Hematopoietic multipotent progenitor cell treated with erythropoietin and hydrocortisone succinate and interleukin-3 and kit ligand, for 6 days (in vitro differentiated cells): ENCODE results near the gene FNIP1.
A peak's percentile ranks its signal among the peaks of the same experiment; 100 is the strongest.
"Not testable (repeated sequence)": the region's sequence is repeated elsewhere in the genome, so short reads cannot be mapped to it uniquely, and the experiment has no call there.

ENCODE experiments used
- DNase-seq: peaks from one replicate; pipeline ENCODE4 v3.0.0-alpha.2; 2015

The FNIP1 gene

DNA sequence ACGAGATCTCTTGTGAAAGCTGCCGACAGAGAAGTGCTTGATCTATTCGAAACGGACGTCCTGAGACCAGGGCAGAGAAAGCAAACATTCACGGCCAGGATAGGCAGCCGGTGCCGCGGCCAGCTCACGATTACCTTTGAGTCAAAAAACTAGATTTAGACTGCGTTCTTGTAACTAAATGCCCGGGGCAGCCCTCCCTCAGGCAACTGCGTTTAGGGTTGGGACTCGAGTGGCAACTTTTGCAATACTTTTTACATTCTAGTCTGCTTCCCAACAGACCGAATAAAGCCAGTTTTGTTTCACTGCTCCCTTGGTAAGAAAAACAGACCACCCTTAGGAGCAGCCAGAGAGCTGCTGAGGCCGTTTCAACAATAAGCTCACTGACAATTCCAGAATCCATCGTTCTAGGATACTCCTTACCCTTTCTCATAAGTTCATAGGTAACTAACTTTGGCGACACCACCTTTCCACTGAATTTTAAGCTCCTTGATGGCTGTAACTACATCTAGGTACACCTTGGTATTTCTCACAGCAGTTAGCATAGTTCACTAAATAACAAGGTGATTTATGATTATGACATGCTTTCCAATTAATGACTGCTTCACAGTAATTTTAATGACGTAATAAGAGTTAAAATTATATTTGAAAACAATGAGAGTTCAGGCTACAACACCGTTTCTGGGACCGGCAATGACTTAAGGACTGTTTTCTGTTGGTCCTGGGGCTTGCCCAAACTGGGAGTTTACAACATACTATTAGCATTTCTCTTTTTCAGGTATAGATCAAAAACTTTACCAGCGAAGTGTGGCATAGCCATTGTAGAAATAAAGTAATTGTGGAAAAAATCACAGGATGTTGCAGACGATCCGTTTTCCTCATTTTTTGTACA lies 160.9 kb downstream of the FNIP1 start:
- DNase-seq = peak; percentile 57

GRCh38 chr5:131634996-131635683 lies 161.7 kb downstream of the FNIP1 start, which contains the start of gene RAPGEF6:
TSS of gene RAPGEF6 (minus strand) at chr5:131635229. CDS start at chr5:131635030, 199 bp downstream.
- DNase-seq = peak; percentile 100

GRCh38 chr5:131634666-131634995 lies 162.2 kb downstream of the FNIP1 start:
- peak; percentile 75 for DNase-seq

GRCh38 chr5:131634238-131634637 lies 162.6 kb downstream of the FNIP1 start:
- DNase-seq = no peak

DNA sequence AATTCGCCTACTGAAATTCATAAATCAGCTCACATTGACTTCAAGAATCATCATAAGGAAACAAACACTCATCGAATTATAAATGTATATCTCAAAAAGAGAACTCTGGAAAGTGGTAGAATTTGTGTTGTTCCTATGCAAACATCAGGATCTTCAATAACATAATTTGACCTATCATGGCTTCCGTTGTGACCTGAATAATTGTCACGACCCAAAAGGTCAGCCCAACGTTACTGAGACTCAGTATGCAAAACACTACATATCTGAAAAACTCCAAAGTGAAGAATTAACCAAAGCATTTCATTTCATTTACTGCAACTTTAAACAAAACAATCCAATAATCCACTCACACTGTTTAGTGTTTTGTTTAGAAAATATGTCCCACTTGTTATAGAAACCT lies 163.0 kb downstream of the FNIP1 start:
- DNase-seq = peak; percentile 49

DNA sequence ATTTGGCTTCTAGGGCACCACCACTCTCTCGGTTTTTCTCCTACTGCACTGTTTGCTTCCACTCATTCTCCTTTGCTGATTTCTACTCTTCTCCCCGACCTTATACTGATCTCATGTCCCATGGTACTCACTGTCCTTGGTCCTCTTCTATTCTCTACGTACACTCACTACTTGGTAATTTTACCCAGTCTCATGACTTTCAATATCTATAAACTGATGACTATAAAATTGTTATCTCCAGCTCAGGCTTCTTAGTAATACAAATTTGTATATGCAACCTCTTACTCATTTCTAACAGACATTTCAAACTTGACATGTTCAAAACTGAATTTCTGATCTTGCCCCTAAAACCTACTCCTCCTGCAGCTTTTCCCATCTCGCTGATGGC lies 165.9 kb downstream of the FNIP1 start:
- no peak for DNase-seq

- DNase-seq = peak; percentile 73
Measured at GRCh38 chr5:131630208-131630962, 166.4 kb downstream of the FNIP1 start.

GRCh38 chr5:131628990-131629389 lies 167.8 kb downstream of the FNIP1 start:
- no peak for DNase-seq

DNA sequence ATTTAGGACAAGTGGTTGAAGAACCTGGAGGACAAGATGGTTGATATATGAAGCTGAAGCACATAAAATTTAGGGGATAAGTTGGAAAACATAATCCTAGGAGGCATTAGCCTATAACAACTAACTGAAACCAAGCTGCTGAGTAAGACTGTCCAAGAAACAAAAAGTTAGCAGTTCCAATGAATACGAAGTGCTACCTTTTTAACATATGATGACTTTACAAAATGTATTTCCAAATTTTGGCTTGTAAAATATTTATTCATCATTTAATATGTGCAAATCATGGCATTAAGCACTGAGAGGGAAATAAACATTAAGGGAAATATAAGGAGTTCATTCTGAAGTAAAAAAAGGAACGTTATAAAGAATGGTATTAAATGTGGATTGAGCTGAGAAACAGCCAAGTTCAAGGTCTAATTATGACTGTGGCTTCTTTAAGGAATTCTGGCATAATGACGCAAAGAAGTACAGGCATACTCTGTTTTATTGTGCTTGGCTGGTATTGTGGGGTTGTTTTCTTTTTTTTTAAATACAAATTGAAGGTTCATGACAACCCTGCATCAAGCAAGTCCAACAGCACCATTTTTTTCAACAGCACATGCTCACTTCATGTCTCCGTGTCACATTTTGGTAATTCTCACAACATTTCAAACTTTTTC lies 169.5 kb downstream of the FNIP1 start:
- no peak for DNase-seq

DNA sequence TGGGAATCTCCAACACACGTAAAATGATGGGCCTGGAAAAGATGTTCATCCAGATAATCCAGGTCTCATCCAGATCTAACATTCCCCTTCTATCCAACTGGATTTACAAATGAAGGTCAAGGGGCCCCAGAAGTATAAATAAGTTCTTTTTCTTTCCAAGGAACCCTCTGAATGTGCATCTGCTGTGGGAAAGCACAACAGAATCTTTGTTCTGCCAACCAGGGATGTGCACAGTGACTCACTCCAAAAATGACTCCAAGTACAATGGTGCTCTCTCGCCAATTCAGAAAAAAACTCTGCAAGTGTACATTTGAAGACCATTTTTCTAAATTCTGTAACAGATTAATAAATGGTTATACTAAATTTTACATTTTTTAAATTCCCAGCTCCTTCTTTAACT lies 174.2 kb downstream of the FNIP1 start:
- DNase-seq = no peak

DNA sequence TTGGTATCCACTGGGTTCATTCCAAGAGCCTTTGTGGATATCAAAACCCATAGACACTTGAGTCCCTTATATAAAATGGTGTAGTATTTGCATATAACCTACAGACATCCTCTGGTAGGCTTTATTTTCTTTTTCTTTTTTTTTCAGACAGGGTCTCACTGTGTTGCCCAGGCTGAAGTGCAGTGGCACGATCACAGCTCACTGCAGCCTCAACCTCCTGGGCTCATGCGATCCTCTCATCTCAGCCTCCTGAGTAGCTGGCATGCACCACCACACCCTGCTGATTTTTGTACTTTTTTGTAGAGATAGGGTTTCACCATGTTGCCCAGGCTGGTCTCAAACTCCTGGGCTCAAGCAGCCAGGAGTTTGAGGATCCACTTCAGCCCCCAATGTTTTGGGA lies 175.7 kb downstream of the FNIP1 start:
- not testable (repeated sequence) for DNase-seq

GRCh38 chr5:131619102-131619501 lies 177.7 kb downstream of the FNIP1 start:
- no peak for DNase-seq

- no peak for DNase-seq
Measured at GRCh38 chr5:131617140-131617822, 179.5 kb downstream of the FNIP1 start.

- DNase-seq = peak; percentile 22
Measured at GRCh38 chr5:131615957-131616356, 180.9 kb downstream of the FNIP1 start.

DNA sequence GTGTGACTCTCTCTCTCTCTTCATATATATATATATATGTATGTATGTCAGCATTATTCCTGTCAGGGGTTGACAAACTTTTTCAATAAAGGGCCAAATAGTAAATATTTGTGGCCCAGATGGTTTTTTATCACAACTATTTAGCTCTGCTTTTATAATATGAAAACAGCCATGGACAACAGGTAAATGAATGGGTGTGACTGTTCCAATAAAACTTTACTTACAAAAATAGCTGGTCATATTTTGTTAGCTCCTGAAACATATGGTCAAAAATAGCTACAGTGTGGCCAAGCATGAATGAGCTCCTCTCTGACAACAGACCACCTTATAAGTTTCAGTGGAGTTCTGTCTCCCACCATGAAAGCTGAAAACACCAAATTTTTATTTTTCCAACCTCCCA lies 183.4 kb downstream of the FNIP1 start:
- DNase-seq = no peak

- no peak for DNase-seq
Measured at GRCh38 chr5:131611064-131611381, 185.8 kb downstream of the FNIP1 start.

GRCh38 chr5:131610198-131611063 lies 186.4 kb downstream of the FNIP1 start:
- no peak for DNase-seq

DNA sequence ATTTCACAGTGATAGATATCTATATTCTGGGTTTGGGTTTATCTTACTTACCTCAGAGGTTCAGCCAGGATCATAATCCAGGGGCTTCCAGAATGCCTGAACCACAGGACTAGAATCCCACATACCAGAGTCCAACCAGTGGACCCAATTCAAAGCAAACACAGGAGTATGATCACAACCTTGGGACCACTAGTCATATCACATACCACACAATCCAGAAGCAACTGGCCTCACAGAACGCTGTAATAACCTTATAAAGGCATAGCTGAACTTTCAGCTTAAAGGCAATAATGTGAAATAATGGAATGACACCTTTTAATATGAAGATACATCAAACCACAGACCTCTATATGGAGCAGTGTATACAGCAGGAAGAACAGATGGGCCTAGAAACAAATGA lies 187.0 kb downstream of the FNIP1 start:
- no peak for DNase-seq

DNA sequence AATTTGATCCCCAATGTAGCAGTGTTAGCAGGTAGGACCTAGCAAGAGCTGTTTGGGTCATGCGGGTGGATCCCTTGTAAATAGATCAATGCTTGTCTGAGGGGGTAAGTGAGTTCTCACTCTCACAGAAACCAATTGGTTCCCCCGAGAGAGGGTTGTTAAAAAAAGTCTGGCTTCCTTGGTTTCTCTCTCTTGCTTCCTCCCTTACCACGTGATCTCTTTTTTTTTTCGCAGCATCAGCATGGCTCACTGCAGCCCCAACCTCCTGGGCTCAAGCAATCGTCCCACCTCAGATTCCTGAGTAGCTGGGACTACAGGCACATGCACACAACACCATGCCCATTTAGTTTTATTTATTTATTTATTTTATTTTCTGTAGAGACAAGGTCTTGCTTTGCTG lies 188.2 kb downstream of the FNIP1 start:
- DNase-seq = no peak

- no peak for DNase-seq
Measured at GRCh38 chr5:131607903-131608540, 188.8 kb downstream of the FNIP1 start.

DNA sequence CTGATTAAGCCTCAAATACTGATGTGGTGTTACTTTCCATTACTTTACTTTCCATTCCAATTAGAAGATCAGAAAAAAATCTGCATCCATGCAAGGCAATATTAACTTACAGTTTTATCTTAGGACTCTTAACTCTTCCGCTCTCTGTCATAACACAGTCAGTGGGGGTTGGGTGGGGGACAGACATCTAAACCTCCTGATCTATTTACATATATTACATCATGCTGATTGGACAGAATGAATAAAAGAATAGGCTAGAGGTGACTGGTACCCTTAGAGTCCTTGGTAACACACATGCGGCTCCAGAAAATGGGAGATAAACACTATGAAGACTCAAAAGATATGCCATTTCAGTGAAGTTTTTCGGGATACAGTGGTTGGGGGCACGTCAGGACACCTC lies 189.4 kb downstream of the FNIP1 start:
- DNase-seq = no peak
